ENCODE data around the gene DLK2.

GRCh38 chr6:43494321-43494720, 39.0 kb upstream of the DLK2 start:
- TF ChIP-seq TAF1 (IDR thresholded peaks at IDR 0.05; ENCODE audit: borderline replicate concordance, insufficient read depth, low read length): no peak
- TF ChIP-seq POLR2AphosphoS5 (IDR thresholded peaks at IDR 0.05; ENCODE audit: low read depth, low read length): no peak

Measured in PFSK-1 (cell line).